NCI-H2196 (cell line): ENCODE measurements around the gene KLK15.
"Not testable (repeated sequence)": the region's sequence is repeated elsewhere in the genome, so short reads cannot be mapped to it uniquely, and the experiment has no call there.

ENCODE experiments used
- DNase-seq: peaks from one replicate; lab custom pipeline; 2025; ENCODE audit not compliant: unreplicated experiment; lab: John Stamatoyannopoulos, UW

The KLK15 gene

GRCh38 chr19:50796634-50797428, 36.5 kb downstream of the KLK15 start:
- DNase-seq: no peak

GRCh38 chr19:50796128-50796633, 37.2 kb downstream of the KLK15 start:
- no peak for DNase-seq

GRCh38 chr19:50795664-50796073, 37.7 kb downstream of the KLK15 start:
- DNase-seq: no peak

- no peak for DNase-seq
Measured at GRCh38 chr19:50794876-50795663, 38.3 kb downstream of the KLK15 start.

- no peak for DNase-seq
Measured at GRCh38 chr19:50794074-50794875, 39.1 kb downstream of the KLK15 start.

GRCh38 chr19:50793558-50794065, 39.8 kb downstream of the KLK15 start:
- DNase-seq: no peak

- DNase-seq: no peak
Measured at GRCh38 chr19:50792272-50793250, 40.8 kb downstream of the KLK15 start.

- DNase-seq: no peak
Measured at GRCh38 chr19:50791594-50792271, 41.6 kb downstream of the KLK15 start.

- no peak for DNase-seq
Measured at GRCh38 chr19:50790922-50791467, 42.4 kb downstream of the KLK15 start.

GRCh38 chr19:50790396-50790795, 43.0 kb downstream of the KLK15 start, which contains the start of gene ACP4:
ACP4 (plus strand) TSS chr19:50790415; CDS start chr19:50790415, 0 bp downstream.
- DNase-seq: no peak

- no peak for DNase-seq
Measured at GRCh38 chr19:50785329-50785728, 48.0 kb downstream of the KLK15 start.

GRCh38 chr19:50784710-50785109, 48.7 kb downstream of the KLK15 start:
- DNase-seq: no peak

GRCh38 chr19:50783848-50784152, 49.6 kb downstream of the KLK15 start:
- not testable (repeated sequence) for DNase-seq

- no peak for DNase-seq
Measured at GRCh38 chr19:50780753-50781435, 52.5 kb downstream of the KLK15 start.

- no peak for DNase-seq
Measured at GRCh38 chr19:50779504-50780457, 53.6 kb downstream of the KLK15 start.

GRCh38 chr19:50778906-50779430, 54.4 kb downstream of the KLK15 start:
- DNase-seq: no peak

- no peak for DNase-seq
Measured at GRCh38 chr19:50777830-50778303, 55.5 kb downstream of the KLK15 start.
